Thyroid gland (tissue), 4 donors: ENCODE results near the gene BIVM.

ENCODE experiments used
- POLR2A ChIP-seq, 2 donors: fragments of 450-650 bp; IDR thresholded peaks; one replicate each; pipeline ENCODE4 v1.6.1; 2017; ENCODE audit warnings: antibody characterized with exemption in 2 of 2, mild to moderate bottlenecking in 2 of 2, moderate library complexity in 1 of 2
- TF ChIP-seq, protein P1 (sequence below), 6 experiments: fragments of 200-600 bp in 3 of 6; fragments of 450-650 bp in 3 of 6; sonication (generic) in 3 of 6; IDR thresholded peaks; one replicate each; pipeline ENCODE4 v1.5.1; 2016 to 2019; ENCODE audit warnings: antibody characterized with exemption in 6 of 6, mild to moderate bottlenecking in 2 of 6, inconsistent platforms in 1 of 6, moderate library complexity in 1 of 6

DNA sequence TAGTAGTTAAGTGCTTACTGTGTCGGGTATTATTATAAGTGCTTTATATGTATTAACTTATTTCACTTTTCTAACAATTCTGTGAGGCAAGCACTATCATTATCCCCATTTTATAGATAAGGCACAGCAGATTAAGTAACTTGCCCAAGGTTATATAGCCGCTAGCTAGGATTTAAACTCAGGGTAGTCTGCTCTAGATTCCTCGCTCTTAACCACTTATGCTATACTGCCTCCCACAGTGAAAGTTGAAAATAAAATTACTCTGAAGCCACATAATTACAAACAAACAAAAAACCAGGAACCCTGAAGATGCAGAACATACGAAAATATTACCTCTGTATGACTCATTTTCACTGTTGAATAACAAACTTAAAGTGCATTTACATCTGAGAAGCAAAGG lies 29.2 kb upstream of the BIVM start:
- TF ChIP-seq, protein P1, sequence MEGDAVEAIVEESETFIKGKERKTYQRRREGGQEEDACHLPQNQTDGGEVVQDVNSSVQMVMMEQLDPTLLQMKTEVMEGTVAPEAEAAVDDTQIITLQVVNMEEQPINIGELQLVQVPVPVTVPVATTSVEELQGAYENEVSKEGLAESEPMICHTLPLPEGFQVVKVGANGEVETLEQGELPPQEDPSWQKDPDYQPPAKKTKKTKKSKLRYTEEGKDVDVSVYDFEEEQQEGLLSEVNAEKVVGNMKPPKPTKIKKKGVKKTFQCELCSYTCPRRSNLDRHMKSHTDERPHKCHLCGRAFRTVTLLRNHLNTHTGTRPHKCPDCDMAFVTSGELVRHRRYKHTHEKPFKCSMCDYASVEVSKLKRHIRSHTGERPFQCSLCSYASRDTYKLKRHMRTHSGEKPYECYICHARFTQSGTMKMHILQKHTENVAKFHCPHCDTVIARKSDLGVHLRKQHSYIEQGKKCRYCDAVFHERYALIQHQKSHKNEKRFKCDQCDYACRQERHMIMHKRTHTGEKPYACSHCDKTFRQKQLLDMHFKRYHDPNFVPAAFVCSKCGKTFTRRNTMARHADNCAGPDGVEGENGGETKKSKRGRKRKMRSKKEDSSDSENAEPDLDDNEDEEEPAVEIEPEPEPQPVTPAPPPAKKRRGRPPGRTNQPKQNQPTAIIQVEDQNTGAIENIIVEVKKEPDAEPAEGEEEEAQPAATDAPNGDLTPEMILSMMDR (IDR thresholded peaks at IDR 0.05) = no peak
- TF ChIP-seq POLR2A (IDR thresholded peaks at IDR 0.05) = no peak
